H9 (cell line): Measurements from ENCODE around the gene DCLK2. TPM values are rescaled to one million over a fixed set of nuclear protein-coding genes. Genes with fewer than 3 reads are reported as not detected.

Experiments
- DNase-seq: peaks from one replicate; pipeline ENCODE4 v3.0.0-alpha.2; 2017
- H2AFZ ChIP-seq: one replicate; pipeline ENCODE4 v1.6.1; 2013; ENCODE audit warnings: mild to moderate bottlenecking, low read length, control low read depth, moderate library complexity
- H2AK5ac ChIP-seq: 2 replicates; pipeline ENCODE4 v1.6.1; 2013; ENCODE audit warnings: low read length, control low read depth, mixed read lengths; ENCODE audit not compliant: insufficient read length
- H2BK120ac ChIP-seq: one replicate; pipeline ENCODE4 v1.6.1; 2013; ENCODE audit warnings: low read depth, mild to moderate bottlenecking, low read length, control low read depth, inconsistent platforms; ENCODE audit not compliant: poor library complexity, severe bottlenecking
- H2BK12ac ChIP-seq: 2 replicates; pipeline ENCODE4 v1.6.1; 2013; ENCODE audit warnings: low read length, control low read depth, mixed read lengths, low read depth; ENCODE audit not compliant: insufficient read length
- H2BK15ac ChIP-seq: 2 replicates; pipeline ENCODE4 v1.6.1; 2013; ENCODE audit warnings: low read depth, low read length, control low read depth
- H2BK20ac ChIP-seq: one replicate; pipeline ENCODE4 v1.6.1; 2013; ENCODE audit warnings: low read depth, mild to moderate bottlenecking, low read length, control low read depth, inconsistent platforms; ENCODE audit not compliant: poor library complexity, severe bottlenecking
- H2BK5ac ChIP-seq: 2 replicates; pipeline ENCODE4 v1.6.1; 2013; ENCODE audit warnings: low read length, control low read depth, mixed read lengths; ENCODE audit not compliant: insufficient read length
- H3K14ac ChIP-seq: 2 replicates; pipeline ENCODE4 v1.6.1; 2013; ENCODE audit warnings: low read length, control low read depth; ENCODE audit not compliant: insufficient read depth
- H3K18ac ChIP-seq: 2 replicates; pipeline ENCODE4 v1.6.1; 2013; ENCODE audit warnings: low read depth, mild to moderate bottlenecking, mixed read lengths, low read length, control low read depth; ENCODE audit not compliant: insufficient read length
- H3K23ac ChIP-seq: 2 replicates; pipeline ENCODE4 v1.6.1; 2013; ENCODE audit warnings: low read length, control low read depth, mixed read lengths, low read depth; ENCODE audit not compliant: insufficient read length
- H3K23me2 ChIP-seq: 2 replicates; pipeline ENCODE4 v1.6.1; 2013; ENCODE audit warnings: low read depth, mild to moderate bottlenecking, mixed read lengths, low read length, control low read depth; ENCODE audit not compliant: insufficient read length, poor library complexity, severe bottlenecking
- H3K27ac ChIP-seq: 2 replicates; pipeline ENCODE4 v1.5.1; 2013; ENCODE audit warnings: low read length, control low read depth, mixed read lengths, low read depth; ENCODE audit not compliant: insufficient read length
- H3K27me3 ChIP-seq: 2 replicates; pipeline ENCODE4 v1.6.1; 2013; ENCODE audit warnings: low read length, control low read depth, inconsistent platforms; ENCODE audit not compliant: insufficient read depth
- H3K4ac ChIP-seq: 2 replicates; pipeline ENCODE4 v1.6.1; 2013; ENCODE audit warnings: low read depth, mild to moderate bottlenecking, control low read depth, inconsistent platforms, low read length, moderate library complexity
- H3K4me1 ChIP-seq: 2 replicates; pipeline ENCODE4 v1.6.1; 2013; ENCODE audit warnings: low read length, control low read depth, inconsistent platforms; ENCODE audit not compliant: insufficient read depth
- H3K4me2 ChIP-seq: 2 replicates; pipeline ENCODE4 v1.6.1; 2013; ENCODE audit warnings: low read length, control low read depth, mixed read lengths; ENCODE audit not compliant: insufficient read length, insufficient read depth
- H3K56ac ChIP-seq: 2 replicates; pipeline ENCODE4 v1.6.1; 2013; ENCODE audit warnings: low read depth, mild to moderate bottlenecking, mixed read lengths, low read length, control low read depth; ENCODE audit not compliant: insufficient read length
- H3K79me1 ChIP-seq: 2 replicates; pipeline ENCODE4 v1.6.1; 2013; ENCODE audit warnings: low read depth, mild to moderate bottlenecking, moderate library complexity, low read length, control low read depth, inconsistent platforms; ENCODE audit not compliant: insufficient read depth, poor library complexity, severe bottlenecking
- H3K79me2 ChIP-seq: 2 replicates; pipeline ENCODE4 v1.6.1; 2013; ENCODE audit warnings: low read length, control low read depth, inconsistent platforms; ENCODE audit not compliant: insufficient read depth
- H3K9ac ChIP-seq: 2 replicates; pipeline ENCODE4 v1.6.1; 2013; ENCODE audit warnings: low read length, control low read depth, mixed read lengths; ENCODE audit not compliant: insufficient read length; ENCODE audit errors: extremely low read depth
- H3K9me3 ChIP-seq: one replicate; pipeline ENCODE4 v1.6.1; 2013; ENCODE audit warnings: low read depth, low read length, inconsistent platforms; ENCODE audit not compliant: control insufficient read depth
- H3T11ph ChIP-seq: one replicate; pipeline ENCODE4 v1.6.1; 2013; ENCODE audit warnings: mild to moderate bottlenecking, low read length, control low read depth, inconsistent platforms
- H4K20me1 ChIP-seq: one replicate; pipeline ENCODE4 v1.6.1; 2013; ENCODE audit not compliant: control insufficient read depth, insufficient read length, insufficient read depth
- H4K5ac ChIP-seq: 2 replicates; pipeline ENCODE4 v1.6.1; 2013; ENCODE audit warnings: low read depth, mild to moderate bottlenecking, mixed read lengths, low read length, control low read depth; ENCODE audit not compliant: insufficient read length
- H4K8ac ChIP-seq: replicated peaks from 2 replicates; pipeline ENCODE4 v1.6.1; 2013; ENCODE audit warnings: low read length, control low read depth, mixed read lengths, low read depth; ENCODE audit not compliant: insufficient read length
- H4K91ac ChIP-seq: 2 replicates; pipeline ENCODE4 v1.6.1; 2013; ENCODE audit warnings: low read depth, mild to moderate bottlenecking, moderate library complexity, mixed read lengths, low read length, control low read depth; ENCODE audit not compliant: insufficient read length
- H3K27ac Mint-ChIP-seq, 3 experiments: 2 replicates in 2 of 3; 3 replicates in 1 of 3; pipeline ENCODE4 v1.8.0; 2020 to 2021; ENCODE audit warnings: mixed read lengths in 3 of 3, mild to moderate bottlenecking in 1 of 3, moderate library complexity in 1 of 3
- H3K27me3 Mint-ChIP-seq: 2 replicates; pipeline ENCODE4 v1.8.0; 2021; ENCODE audit warnings: low read depth, mild to moderate bottlenecking, moderate library complexity, mixed read lengths
- H3K36me3 Mint-ChIP-seq, 3 experiments: 2 replicates in 2 of 3; 3 replicates in 1 of 3; pipeline ENCODE4 v1.8.0; 2020 to 2021; ENCODE audit warnings: low read depth in 3 of 3, mixed read lengths in 3 of 3; ENCODE audit not compliant: insufficient read depth in 1 of 3
- H3K4me1 Mint-ChIP-seq, 2 experiments: 2 replicates each; pipeline ENCODE4 v1.8.0; 2020; ENCODE audit warnings: mixed read lengths in 2 of 2
- H3K4me3 Mint-ChIP-seq, 2 experiments: 2 replicates in 1 of 2; 3 replicates in 1 of 2; pipeline ENCODE4 v1.8.0; 2020 to 2021; ENCODE audit warnings: mild to moderate bottlenecking in 2 of 2, mixed read lengths in 2 of 2, moderate library complexity in 1 of 2
- H3K9me3 Mint-ChIP-seq, 2 experiments: 2 replicates in 1 of 2; 3 replicates in 1 of 2; pipeline ENCODE4 v1.8.0; 2020; ENCODE audit warnings: mild to moderate bottlenecking in 2 of 2, mixed read lengths in 2 of 2, moderate library complexity in 1 of 2
- WGBS: extraction: QIAGEN DNeasy Blood & Tissue Kit; methylation state at CpG from one replicate; pipeline ENCODE4 v1.1.7; 2013; ENCODE audit warnings: missing lambda C conversion rate, low lambda C conversion rate, mixed read lengths; ENCODE audit not compliant: insufficient read length; ENCODE audit errors: extremely low coverage; 5-methylcytosine and 5-hydroxymethylcytosine counted together
- total RNA-seq: library from RNA; stranded (reverse); gene quantifications from 2 replicates; pipeline ENCODE4 v1.2.1, GENCODE V29; 2021
- TF ChIP-seq, protein P1 (sequence below): fragments of 200-600 bp; sonication (generic); conservative IDR thresholded peaks from 3 replicates; pipeline ENCODE4 v1.8.0; 2021; ENCODE audit warnings: antibody characterized with exemption, mild to moderate bottlenecking

The DCLK2 gene
- total RNA-seq, 1 experiment from 2014 or later = 0.33 TPM

DNA sequence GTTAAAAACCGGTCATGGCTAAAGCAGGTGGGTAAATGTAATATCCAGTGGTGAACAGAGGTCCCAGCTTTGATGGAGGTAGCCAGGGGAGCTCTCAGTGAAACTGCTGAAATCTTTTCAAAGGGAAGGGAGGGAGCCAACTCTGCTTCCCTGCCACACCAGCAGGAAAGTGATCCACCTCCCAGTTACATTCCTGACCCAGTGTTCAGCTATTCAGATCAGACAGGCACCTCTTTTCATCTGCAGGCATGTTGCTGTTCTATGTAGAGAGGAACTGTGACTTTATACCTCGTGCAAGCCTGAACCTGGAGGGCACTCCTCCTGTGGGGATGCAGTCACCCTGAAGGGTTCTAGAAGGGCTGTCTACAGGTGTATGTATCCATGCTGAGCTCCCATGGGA is 37.6 kb downstream of the DCLK2 start:
- H4K91ac ChIP-seq = no peak overlapping the region
- no peaks in the 10 kb centered on the region for H4K20me1 ChIP-seq
- Mint-ChIP-seq H3K27ac (no peak overlapping the region), H3K36me3 (peaks cover 0 to 4% (median 0%) of the 10 kb centered on the region in 3 experiments; a peak in 2 of 7 replicates), H3K4me3 (no peak overlapping the region), H3K27me3 (no peaks in the 10 kb centered on the region), H3K9me3 (peaks cover 2 to 8% of the 10 kb centered on the region in 2 experiments; a peak in 3 of 5 replicates), H3K4me1 (peaks cover 6 to 13% of the 10 kb centered on the region in 2 experiments)
- H3T11ph ChIP-seq = no peak overlapping the region
- H2AFZ ChIP-seq = no peak overlapping the region
- H3K14ac ChIP-seq = no peak overlapping the region
- no peaks in the 10 kb centered on the region for H3K9me3 ChIP-seq
- no CpG with 5 or more reads among the region's 2 CpGs for WGBS
- H3K4ac ChIP-seq = no peak overlapping the region
- H2BK5ac ChIP-seq = no peak overlapping the region
- no peaks in the 10 kb centered on the region for H3K4me1 ChIP-seq
- no peaks in the 10 kb centered on the region for H3K23me2 ChIP-seq
- H3K18ac ChIP-seq = no peak overlapping the region
- TF ChIP-seq, protein P1, sequence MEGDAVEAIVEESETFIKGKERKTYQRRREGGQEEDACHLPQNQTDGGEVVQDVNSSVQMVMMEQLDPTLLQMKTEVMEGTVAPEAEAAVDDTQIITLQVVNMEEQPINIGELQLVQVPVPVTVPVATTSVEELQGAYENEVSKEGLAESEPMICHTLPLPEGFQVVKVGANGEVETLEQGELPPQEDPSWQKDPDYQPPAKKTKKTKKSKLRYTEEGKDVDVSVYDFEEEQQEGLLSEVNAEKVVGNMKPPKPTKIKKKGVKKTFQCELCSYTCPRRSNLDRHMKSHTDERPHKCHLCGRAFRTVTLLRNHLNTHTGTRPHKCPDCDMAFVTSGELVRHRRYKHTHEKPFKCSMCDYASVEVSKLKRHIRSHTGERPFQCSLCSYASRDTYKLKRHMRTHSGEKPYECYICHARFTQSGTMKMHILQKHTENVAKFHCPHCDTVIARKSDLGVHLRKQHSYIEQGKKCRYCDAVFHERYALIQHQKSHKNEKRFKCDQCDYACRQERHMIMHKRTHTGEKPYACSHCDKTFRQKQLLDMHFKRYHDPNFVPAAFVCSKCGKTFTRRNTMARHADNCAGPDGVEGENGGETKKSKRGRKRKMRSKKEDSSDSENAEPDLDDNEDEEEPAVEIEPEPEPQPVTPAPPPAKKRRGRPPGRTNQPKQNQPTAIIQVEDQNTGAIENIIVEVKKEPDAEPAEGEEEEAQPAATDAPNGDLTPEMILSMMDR = no peak
- H3K27me3 ChIP-seq = no peaks in the 10 kb centered on the region
- H3K4me2 ChIP-seq = no peak overlapping the region
- H2BK20ac ChIP-seq = no peak overlapping the region
- no peak overlapping the region for H4K5ac ChIP-seq
- no peak for DNase-seq
- no peak overlapping the region for H3K23ac ChIP-seq
- no peak overlapping the region for H2BK120ac ChIP-seq
- no peak overlapping the region for H2AK5ac ChIP-seq
- H2BK12ac ChIP-seq = no peak overlapping the region
- no peak overlapping the region for H3K56ac ChIP-seq
- no peak overlapping the region for H3K27ac ChIP-seq
- no peak overlapping the region for H2BK15ac ChIP-seq
- no peaks in the 10 kb centered on the region for H3K79me1 ChIP-seq
- H3K79me2 ChIP-seq = no peaks in the 10 kb centered on the region
- H4K8ac ChIP-seq = no peak overlapping the region
- H3K9ac ChIP-seq = no peak overlapping the region
